ENCODE results near the gene ARID1B. TPM values are rescaled to one million over a fixed set of nuclear protein-coding genes. Genes with fewer than 3 reads are reported as not detected.

ARID1B gene
- total RNA-seq, 1 donor from 2014 or later, result 43.4 TPM

- Histone ChIP-seq H3K9me3 (replicated peaks) (no peaks in the 10 kb centered on the region), H3K27me3 (ENCODE audit: low read depth) (no peaks in the 10 kb centered on the region), H3K4me1 (peaks cover 17% of the 10 kb centered on the region), H3K4me3 (no peak overlapping the region), H3K36me3 (peaks cover 64% of the 10 kb centered on the region), H3K27ac (replicated peaks) (no peak overlapping the region)
- intact Hi-C loops (cut with micrococcal nuclease), result no loop called here
- TF ChIP-seq CTCF (IDR thresholded peaks at IDR 0.05; ENCODE audit: borderline replicate concordance), result no peak
- DNase-seq, result no peak
Observed at GRCh38 chr6:157194643-157195042, 417.5 kb downstream of the ARID1B start.

GRCh38 chr6:157196391-157196790 lies 419.2 kb downstream of the ARID1B start:
- Histone ChIP-seq H3K4me3 (no peak overlapping the region), H3K27me3 (ENCODE audit: low read depth) (no peaks in the 10 kb centered on the region), H3K36me3 (peaks cover 63% of the 10 kb centered on the region), H3K9me3 (replicated peaks) (no peaks in the 10 kb centered on the region), H3K4me1 (peaks cover 17% of the 10 kb centered on the region), H3K27ac (replicated peaks) (no peak overlapping the region)
- DNase-seq, result no peak
- intact Hi-C loops (cut with micrococcal nuclease), result no loop called here
- TF ChIP-seq CTCF (IDR thresholded peaks at IDR 0.05; ENCODE audit: borderline replicate concordance), result no peak

- Histone ChIP-seq H3K27me3 (ENCODE audit: low read depth) (no peaks in the 10 kb centered on the region), H3K4me1 (peaks cover 17% of the 10 kb centered on the region), H3K9me3 (replicated peaks) (no peaks in the 10 kb centered on the region), H3K4me3 (peak overlapping the region; percentile 32), H3K36me3 (peaks cover 65% of the 10 kb centered on the region), H3K27ac (replicated peaks) (peak overlapping the region; percentile 60)
- peak; percentile 53 for DNase-seq
- intact Hi-C loops (cut with micrococcal nuclease), result no loop called here
- TF ChIP-seq CTCF (IDR thresholded peaks at IDR 0.05; ENCODE audit: borderline replicate concordance), result no peak
Observed at GRCh38 chr6:157198425-157199279, 421.5 kb downstream of the ARID1B start.

GRCh38 chr6:157200117-157200516 lies 422.9 kb downstream of the ARID1B start:
- Histone ChIP-seq H3K4me3 (no peak overlapping the region), H3K9me3 (replicated peaks) (no peaks in the 10 kb centered on the region), H3K4me1 (peaks cover 17% of the 10 kb centered on the region), H3K27ac (replicated peaks) (no peak overlapping the region), H3K27me3 (ENCODE audit: low read depth) (no peaks in the 10 kb centered on the region), H3K36me3 (peaks cover 75% of the 10 kb centered on the region)
- intact Hi-C loops (cut with micrococcal nuclease), result no loop called here
- no peak for DNase-seq
- no peak for TF ChIP-seq CTCF (IDR thresholded peaks at IDR 0.05; ENCODE audit: borderline replicate concordance)

DNA sequence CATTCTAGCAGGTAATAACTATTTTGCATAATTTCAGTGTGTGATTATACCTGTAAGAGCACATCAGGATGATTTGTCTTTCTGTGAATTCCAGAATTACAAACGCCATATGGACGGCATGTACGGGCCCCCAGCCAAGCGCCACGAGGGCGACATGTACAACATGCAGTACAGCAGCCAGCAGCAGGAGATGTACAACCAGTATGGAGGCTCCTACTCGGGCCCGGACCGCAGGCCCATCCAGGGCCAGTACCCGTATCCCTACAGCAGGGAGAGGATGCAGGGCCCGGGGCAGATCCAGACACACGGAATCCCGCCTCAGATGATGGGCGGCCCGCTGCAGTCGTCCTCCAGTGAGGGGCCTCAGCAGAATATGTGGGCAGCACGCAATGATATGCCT lies 423.4 kb downstream of the ARID1B start:
- Histone ChIP-seq H3K9me3 (replicated peaks) (no peaks in the 10 kb centered on the region), H3K27me3 (ENCODE audit: low read depth) (no peaks in the 10 kb centered on the region), H3K36me3 (peaks cover 75% of the 10 kb centered on the region), H3K4me1 (peaks cover 17% of the 10 kb centered on the region), H3K27ac (replicated peaks) (no peak overlapping the region), H3K4me3 (no peak overlapping the region)
- DNase-seq, result no peak
- intact Hi-C loops (cut with micrococcal nuclease), result no loop called here
- TF ChIP-seq CTCF (IDR thresholded peaks at IDR 0.05; ENCODE audit: borderline replicate concordance), result no peak
